ENCODE measurements around the gene PSPC1.
"Not testable (repeated sequence)": the region's sequence is repeated elsewhere in the genome, so short reads cannot be mapped to it uniquely, and the experiment has no call there.

PSPC1 gene

GRCh38 chr13:19782049-19782726, 557 bp downstream of the PSPC1 start:
- FAIRE-seq (no peak), DNase-seq (ENCODE audit: insufficient read length, low spot score) (peak; percentile 10)
- no peak; the same call in 1 of the 2 replicates for TF ChIP-seq POLR2A (IDR thresholded peaks at IDR 0.05; ENCODE audit: low read depth, low read length)

GRCh38 chr13:19781526-19781925, 1.2 kb downstream of the PSPC1 start:
- TF ChIP-seq POLR2A (IDR thresholded peaks at IDR 0.05; ENCODE audit: low read depth, low read length): no peak
- DNase-seq (ENCODE audit: insufficient read length, low spot score) (no peak), FAIRE-seq (no peak)

GRCh38 chr13:19780753-19781418, 1.9 kb downstream of the PSPC1 start:
- FAIRE-seq; DNase-seq (ENCODE audit: insufficient read length, low spot score): not testable (repeated sequence)

- TF ChIP-seq POLR2A (IDR thresholded peaks at IDR 0.05; ENCODE audit: low read depth, low read length): no peak
- DNase-seq (ENCODE audit: insufficient read length, low spot score): no peak
- FAIRE-seq: no peak
Observed at GRCh38 chr13:19772306-19772705, 10.4 kb downstream of the PSPC1 start.

GRCh38 chr13:19769854-19770253, 12.9 kb downstream of the PSPC1 start:
- DNase-seq (ENCODE audit: insufficient read length, low spot score): no peak
- no peak for FAIRE-seq
- TF ChIP-seq POLR2A (IDR thresholded peaks at IDR 0.05; ENCODE audit: low read depth, low read length): no peak

- FAIRE-seq (no peak), DNase-seq (ENCODE audit: insufficient read length, low spot score) (no peak)
- no peak for TF ChIP-seq POLR2A (IDR thresholded peaks at IDR 0.05; ENCODE audit: low read depth, low read length)
Observed at GRCh38 chr13:19767966-19768365, 14.8 kb downstream of the PSPC1 start.

GRCh38 chr13:19766591-19766990, 16.2 kb downstream of the PSPC1 start:
- no peak for FAIRE-seq
- no peak for DNase-seq (ENCODE audit: insufficient read length, low spot score)
- TF ChIP-seq POLR2A (IDR thresholded peaks at IDR 0.05; ENCODE audit: low read depth, low read length): no peak

- FAIRE-seq: no peak
- no peak for TF ChIP-seq POLR2A (IDR thresholded peaks at IDR 0.05; ENCODE audit: low read depth, low read length)
Observed at GRCh38 chr13:19764237-19764636, 18.5 kb downstream of the PSPC1 start.

GRCh38 chr13:19763618-19764017, 19.1 kb downstream of the PSPC1 start:
- TF ChIP-seq POLR2A (IDR thresholded peaks at IDR 0.05; ENCODE audit: low read depth, low read length): no peak
- FAIRE-seq (no peak), DNase-seq (ENCODE audit: insufficient read length, low spot score) (no peak)

More at GRCh38 chr13:19764237-19764636, 18.5 kb downstream of the PSPC1 start:
- no peak for DNase-seq (ENCODE audit: insufficient read length, low spot score)

- TF ChIP-seq POLR2A (IDR thresholded peaks at IDR 0.05; ENCODE audit: low read depth, low read length): no peak
- no peak for DNase-seq (ENCODE audit: insufficient read length, low spot score)
- no peak for FAIRE-seq
Observed at GRCh38 chr13:19759669-19760068, 23.1 kb downstream of the PSPC1 start.

GRCh38 chr13:19742643-19743042, 40.1 kb downstream of the PSPC1 start:
- DNase-seq (ENCODE audit: insufficient read length, low spot score) (no peak), FAIRE-seq (no peak)
- TF ChIP-seq POLR2A (IDR thresholded peaks at IDR 0.05; ENCODE audit: low read depth, low read length): no peak

- FAIRE-seq: no peak
- no peak for DNase-seq (ENCODE audit: insufficient read length, low spot score)
- no peak for TF ChIP-seq POLR2A (IDR thresholded peaks at IDR 0.05; ENCODE audit: low read depth, low read length)
Observed at GRCh38 chr13:19737844-19738557, 44.7 kb downstream of the PSPC1 start.

- DNase-seq (ENCODE audit: insufficient read length, low spot score) (no peak), FAIRE-seq (no peak)
- TF ChIP-seq POLR2A (IDR thresholded peaks at IDR 0.05; ENCODE audit: low read depth, low read length): no peak
Observed at GRCh38 chr13:19726611-19727010, 56.1 kb downstream of the PSPC1 start.

GRCh38 chr13:19725320-19725719, 57.4 kb downstream of the PSPC1 start:
- no peak for TF ChIP-seq POLR2A (IDR thresholded peaks at IDR 0.05; ENCODE audit: low read depth, low read length)
- no peak for FAIRE-seq

GRCh38 chr13:19720039-19720438, 62.7 kb downstream of the PSPC1 start:
- no peak for FAIRE-seq
- TF ChIP-seq POLR2A (IDR thresholded peaks at IDR 0.05; ENCODE audit: low read depth, low read length): no peak
- DNase-seq (ENCODE audit: insufficient read length, low spot score): no peak

More at GRCh38 chr13:19725320-19725719, 57.4 kb downstream of the PSPC1 start:
- DNase-seq (ENCODE audit: insufficient read length, low spot score): no peak
